IPS DF 6.9 (cell line): ENCODE measurements around the gene LTB4R.
A peak's percentile ranks its signal among the peaks of the same experiment; 100 is the strongest.

Source experiments
- DNase-seq: peaks from one replicate; pipeline ENCODE4 v3.0.0-alpha.2; 2013; ENCODE audit warnings: low read depth, low spot score
- H3K27ac ChIP-seq: one replicate; pipeline ENCODE4 v1.5.1; 2013; ENCODE audit warnings: low read length, control low read depth
- H3K27me3 ChIP-seq: 2 replicates; pipeline ENCODE4 v1.6.1; 2013; ENCODE audit warnings: mild to moderate bottlenecking, low read length; ENCODE audit not compliant: control insufficient read depth, insufficient read depth
- H3K36me3 ChIP-seq: 2 replicates; pipeline ENCODE4 v1.6.1; 2013; ENCODE audit warnings: low read length; ENCODE audit not compliant: control insufficient read depth, insufficient read depth
- H3K4me1 ChIP-seq: 2 replicates; pipeline ENCODE4 v1.6.1; 2013; ENCODE audit warnings: low read length; ENCODE audit not compliant: control insufficient read depth, insufficient read depth
- H3K4me3 ChIP-seq: 2 replicates; pipeline ENCODE4 v1.5.1; 2013; ENCODE audit warnings: mild to moderate bottlenecking, low read length
- H3K9me3 ChIP-seq: 2 replicates; pipeline ENCODE4 v1.6.1; 2013; ENCODE audit warnings: low read length, inconsistent platforms; ENCODE audit not compliant: control insufficient read depth, insufficient read depth
- WGBS: extraction: QIAGEN DNeasy Blood & Tissue Kit; methylation state at CpG from one replicate; pipeline ENCODE4 v1.1.7; 2013; ENCODE audit warnings: mixed read lengths, missing lambda C conversion rate; ENCODE audit not compliant: insufficient read length, insufficient coverage; 5-methylcytosine and 5-hydroxymethylcytosine counted together

LTB4R gene

DNA sequence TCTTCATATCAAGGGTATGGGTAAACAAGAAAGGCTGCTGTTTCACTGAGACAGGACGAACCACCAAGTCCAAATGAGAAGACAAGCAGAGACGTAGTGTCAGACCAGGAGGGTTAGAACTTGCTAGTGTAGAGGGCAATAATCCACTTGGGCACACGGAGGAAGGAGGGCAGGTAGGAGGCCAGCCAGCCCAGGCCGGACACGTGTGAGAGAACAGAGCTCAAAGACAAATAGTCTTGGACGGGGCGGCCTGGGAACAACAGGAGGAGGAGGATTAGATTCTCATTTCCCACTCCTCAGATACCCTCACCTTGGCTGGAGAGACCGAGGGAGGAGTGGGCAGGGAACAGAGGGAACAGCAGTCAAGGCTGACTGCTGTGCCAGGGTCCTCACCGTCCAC, 20.6 kb upstream of the LTB4R start:
- WGBS: no CpG with 5 or more reads among the region's 9 CpGs
- H3K9me3 ChIP-seq: no peaks in the 10 kb centered on the region
- no peak overlapping the region for H3K4me3 ChIP-seq
- H3K36me3 ChIP-seq: 0 out of 2 replicates have a peak, but pooled peaks cover 2% of the 10 kb centered on the region
- no peaks in the 10 kb centered on the region for H3K27me3 ChIP-seq
- no peak overlapping the region for H3K27ac ChIP-seq
- no peaks in the 10 kb centered on the region for H3K4me1 ChIP-seq
- no peak for DNase-seq

DNA sequence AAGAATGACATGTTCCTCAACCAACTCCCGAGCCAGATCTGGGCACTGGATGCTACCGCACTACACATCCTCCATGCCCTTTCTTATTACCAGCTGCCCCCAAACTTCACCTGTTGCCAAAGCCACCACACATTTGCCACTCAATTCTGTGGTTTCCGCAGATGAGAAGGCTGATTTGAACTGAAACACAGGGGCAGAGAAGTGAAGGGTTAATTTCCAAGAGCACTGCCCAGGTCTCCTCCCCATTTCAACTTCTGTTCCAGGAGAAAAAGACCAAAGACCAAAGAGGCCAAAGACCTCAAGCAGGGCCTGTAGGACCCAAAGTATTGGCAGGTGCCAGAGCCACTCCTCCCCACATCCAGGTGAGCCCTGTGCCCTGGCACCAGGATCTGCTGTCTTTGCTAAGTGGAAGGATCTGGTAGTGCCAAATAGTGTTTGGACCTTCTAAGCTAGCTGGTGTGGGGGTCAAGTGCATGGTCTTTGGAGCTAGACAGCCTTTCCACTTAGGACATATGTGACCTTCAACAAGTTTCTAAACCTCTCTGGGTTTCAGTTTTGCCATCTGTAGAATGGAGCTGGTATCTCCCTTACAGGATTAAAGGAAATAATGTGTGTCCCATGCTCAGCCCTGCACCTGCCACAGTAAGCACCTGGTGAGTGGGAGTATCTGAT, 19.7 kb upstream of the LTB4R start:
- no peak for DNase-seq
- H3K4me3 ChIP-seq: no peak overlapping the region
- no peak overlapping the region for H3K27ac ChIP-seq
- H3K4me1 ChIP-seq: no peaks in the 10 kb centered on the region
- no CpG with 5 or more reads among the region's 3 CpGs for WGBS
- H3K27me3 ChIP-seq: no peaks in the 10 kb centered on the region
- 0 out of 2 replicates have a peak, but pooled peaks cover 2% of the 10 kb centered on the region for H3K36me3 ChIP-seq
- H3K9me3 ChIP-seq: no peaks in the 10 kb centered on the region

DNA sequence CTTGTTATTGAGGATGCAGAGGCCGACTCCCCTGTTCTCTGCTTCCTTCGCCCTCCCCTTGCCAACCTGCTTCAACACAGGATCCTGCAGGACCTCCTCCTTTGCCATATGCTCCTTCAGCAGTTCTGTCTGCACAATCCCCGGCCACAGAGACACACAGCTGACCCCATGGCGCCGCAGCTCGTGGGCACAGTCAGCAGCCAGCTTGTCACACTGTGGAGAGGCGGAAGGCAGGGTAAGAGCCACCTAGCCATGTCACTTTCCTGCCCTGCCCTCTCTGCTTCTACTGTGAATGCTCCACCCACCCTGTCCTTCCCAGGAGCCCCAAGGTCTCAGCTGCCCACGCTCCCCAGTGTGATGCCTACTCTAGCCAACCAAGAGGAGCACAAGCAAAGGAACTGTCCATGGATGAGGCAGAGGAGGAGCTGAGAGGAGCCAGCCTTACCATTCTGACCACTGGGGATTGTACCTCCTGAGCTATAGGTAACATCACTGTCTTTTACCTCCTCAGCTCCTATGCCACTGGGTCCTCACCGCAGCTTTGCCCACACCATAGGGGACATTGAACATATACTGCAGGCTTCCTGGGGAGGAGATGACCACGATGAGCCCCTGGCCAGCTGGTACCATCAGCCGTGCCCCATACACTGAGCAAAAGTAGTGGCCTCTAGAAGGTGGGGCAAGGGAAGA, 19.0 kb upstream of the LTB4R start:
- no peak overlapping the region for H3K27ac ChIP-seq
- no peaks in the 10 kb centered on the region for H3K27me3 ChIP-seq
- H3K9me3 ChIP-seq: no peaks in the 10 kb centered on the region
- DNase-seq: no peak
- no peak overlapping the region for H3K4me3 ChIP-seq
- no CpG with 5 or more reads among the region's 11 CpGs for WGBS
- 0 out of 2 replicates have a peak, but pooled peaks cover 2% of the 10 kb centered on the region for H3K36me3 ChIP-seq
- H3K4me1 ChIP-seq: no peaks in the 10 kb centered on the region

DNA sequence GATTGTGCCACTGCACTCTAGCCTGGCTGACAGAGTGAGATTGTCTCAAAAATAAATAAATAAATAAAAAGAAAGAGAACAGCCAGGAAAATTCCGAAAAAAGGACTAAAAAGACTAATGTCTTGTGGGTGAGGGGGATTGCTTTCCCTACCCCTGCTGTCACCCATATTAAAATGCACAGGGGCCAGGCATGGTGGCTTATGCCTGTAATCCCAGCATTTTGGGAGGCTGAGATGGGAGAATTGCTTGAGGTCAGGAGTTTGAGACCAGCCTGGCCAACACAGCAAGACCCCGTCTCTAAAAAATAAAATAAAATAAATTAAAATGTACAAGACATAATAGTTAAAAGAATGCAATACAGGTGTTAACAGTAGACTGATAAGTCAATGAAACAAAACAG, 17.8 kb upstream of the LTB4R start:
- H3K4me1 ChIP-seq: no peaks in the 10 kb centered on the region
- H3K27ac ChIP-seq: no peak overlapping the region
- WGBS: no CpG with 5 or more reads among the region's 2 CpGs
- no peaks in the 10 kb centered on the region for H3K9me3 ChIP-seq
- no peaks in the 10 kb centered on the region for H3K27me3 ChIP-seq
- no peak for DNase-seq
- 0 out of 2 replicates have a peak, but pooled peaks cover 2% of the 10 kb centered on the region for H3K36me3 ChIP-seq
- H3K4me3 ChIP-seq: no peak overlapping the region

DNA sequence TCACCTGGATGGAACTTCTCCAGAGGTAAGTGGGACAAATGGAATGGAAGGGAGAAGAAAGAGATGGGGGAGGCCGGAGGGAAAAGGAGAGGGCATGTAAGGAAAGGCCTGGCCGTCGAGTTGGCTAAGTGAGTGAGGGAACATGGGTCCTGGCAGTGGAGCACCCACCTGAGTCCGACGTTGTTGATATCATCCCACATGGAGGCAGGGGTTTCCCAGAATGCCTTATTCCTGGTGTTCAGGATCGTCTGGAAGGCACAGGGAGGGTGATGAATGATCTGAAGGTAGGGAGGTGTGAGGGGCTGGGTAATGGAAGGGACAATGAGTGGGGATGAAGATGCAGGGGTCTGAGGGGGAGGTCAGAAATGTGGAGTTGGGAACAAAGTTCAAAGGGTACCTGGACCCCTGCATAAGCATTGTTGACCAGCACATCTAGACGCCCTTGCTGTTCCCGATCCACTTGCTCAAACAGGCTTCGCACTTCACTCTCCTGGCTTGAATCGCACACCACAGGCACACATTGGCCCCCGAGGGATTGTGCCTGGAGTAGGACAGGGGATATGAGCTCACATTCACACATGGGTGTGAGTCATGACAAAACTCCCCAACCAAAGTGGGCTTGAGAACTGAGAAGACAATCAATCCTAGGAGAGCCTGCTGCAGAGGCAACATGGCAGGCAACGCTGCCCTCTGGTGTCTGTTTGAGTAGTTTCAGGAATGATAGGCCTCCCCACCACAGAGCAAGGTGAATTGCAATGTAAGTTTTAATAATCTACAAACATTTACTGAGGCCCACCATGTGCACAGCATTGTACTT, 14.8 kb upstream of the LTB4R start:
- WGBS: no CpG with 5 or more reads among the region's 12 CpGs
- Histone ChIP-seq H3K36me3 (peaks cover 1% of the 10 kb centered on the region; the same call in 1 of the 2 replicates), H3K4me3 (no peak overlapping the region), H3K9me3 (no peaks in the 10 kb centered on the region), H3K4me1 (no peaks in the 10 kb centered on the region), H3K27me3 (no peaks in the 10 kb centered on the region), H3K27ac (no peak overlapping the region)
- DNase-seq: no peak

DNA sequence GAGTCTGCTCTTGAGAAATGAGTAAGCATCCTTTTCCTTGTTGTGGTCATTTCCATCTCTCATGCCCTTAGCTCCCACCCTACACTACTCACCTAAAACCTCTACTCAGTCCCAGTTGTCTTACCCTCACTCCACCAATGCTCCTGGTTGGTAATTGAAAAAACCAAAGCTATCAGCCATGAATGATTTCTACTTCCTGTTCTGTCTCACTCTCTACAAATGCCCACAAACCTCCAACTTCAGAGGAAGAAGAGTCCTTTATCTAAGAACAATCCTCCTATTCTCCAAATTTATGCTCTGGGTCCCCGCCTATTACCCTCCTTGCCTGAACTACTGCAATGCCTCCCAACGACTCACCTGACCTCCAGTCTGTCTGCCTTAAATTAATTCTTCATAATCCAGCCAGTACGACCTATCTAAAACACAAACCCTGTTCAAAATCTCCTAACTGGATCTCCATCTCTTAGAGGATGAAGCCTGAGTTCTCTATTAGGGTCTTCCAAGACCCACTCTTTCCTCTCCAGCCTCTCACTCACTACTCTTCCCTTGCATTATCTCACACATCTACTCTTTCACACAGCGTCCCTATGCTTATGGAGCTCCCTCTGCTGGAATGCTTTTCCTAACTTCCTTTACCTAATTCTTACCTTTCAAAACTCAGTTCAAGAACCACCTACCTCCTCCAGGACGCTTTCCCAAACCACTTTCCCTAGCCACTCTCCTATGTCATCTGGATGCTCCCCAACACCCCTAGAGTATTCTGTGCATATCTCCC, 13.9 kb upstream of the LTB4R start:
- Histone ChIP-seq H3K36me3 (peaks cover 9% of the 10 kb centered on the region; the same call in 1 of the 2 replicates), H3K27ac (no peak overlapping the region), H3K4me3 (no peak overlapping the region), H3K9me3 (no peaks in the 10 kb centered on the region), H3K4me1 (no peaks in the 10 kb centered on the region), H3K27me3 (no peaks in the 10 kb centered on the region)
- WGBS: no CpG with 5 or more reads among the region's 5 CpGs
- DNase-seq: no peak

DNA sequence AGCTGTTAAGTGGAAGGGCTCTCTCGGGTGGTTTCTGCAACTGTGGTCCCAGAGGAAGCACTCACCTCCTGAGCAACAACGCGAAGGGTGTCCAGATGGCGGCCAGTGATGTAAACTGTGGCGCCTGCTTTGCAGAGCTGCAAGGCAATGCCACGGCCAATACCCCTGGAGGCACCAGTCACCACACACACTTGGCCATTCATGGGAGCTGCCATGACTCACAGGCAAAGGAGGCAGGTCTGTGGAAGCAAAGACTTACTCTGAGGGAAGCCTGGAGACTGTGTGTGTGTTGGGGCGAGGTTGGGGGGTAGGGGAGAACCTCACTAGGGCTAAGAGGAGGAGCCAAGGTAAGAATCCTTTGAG, 12.4 kb upstream of the LTB4R start:
- H3K27me3 ChIP-seq: no peaks in the 10 kb centered on the region
- no peak overlapping the region for H3K27ac ChIP-seq
- H3K4me1 ChIP-seq: no peaks in the 10 kb centered on the region
- H3K4me3 ChIP-seq: peak overlapping the region; percentile 81; the same call in 1 of the 2 replicates
- H3K9me3 ChIP-seq: no peaks in the 10 kb centered on the region
- no peak for DNase-seq
- WGBS: no CpG with 5 or more reads among the region's 7 CpGs
- peaks cover 13% of the 10 kb centered on the region for H3K36me3 ChIP-seq

DNA sequence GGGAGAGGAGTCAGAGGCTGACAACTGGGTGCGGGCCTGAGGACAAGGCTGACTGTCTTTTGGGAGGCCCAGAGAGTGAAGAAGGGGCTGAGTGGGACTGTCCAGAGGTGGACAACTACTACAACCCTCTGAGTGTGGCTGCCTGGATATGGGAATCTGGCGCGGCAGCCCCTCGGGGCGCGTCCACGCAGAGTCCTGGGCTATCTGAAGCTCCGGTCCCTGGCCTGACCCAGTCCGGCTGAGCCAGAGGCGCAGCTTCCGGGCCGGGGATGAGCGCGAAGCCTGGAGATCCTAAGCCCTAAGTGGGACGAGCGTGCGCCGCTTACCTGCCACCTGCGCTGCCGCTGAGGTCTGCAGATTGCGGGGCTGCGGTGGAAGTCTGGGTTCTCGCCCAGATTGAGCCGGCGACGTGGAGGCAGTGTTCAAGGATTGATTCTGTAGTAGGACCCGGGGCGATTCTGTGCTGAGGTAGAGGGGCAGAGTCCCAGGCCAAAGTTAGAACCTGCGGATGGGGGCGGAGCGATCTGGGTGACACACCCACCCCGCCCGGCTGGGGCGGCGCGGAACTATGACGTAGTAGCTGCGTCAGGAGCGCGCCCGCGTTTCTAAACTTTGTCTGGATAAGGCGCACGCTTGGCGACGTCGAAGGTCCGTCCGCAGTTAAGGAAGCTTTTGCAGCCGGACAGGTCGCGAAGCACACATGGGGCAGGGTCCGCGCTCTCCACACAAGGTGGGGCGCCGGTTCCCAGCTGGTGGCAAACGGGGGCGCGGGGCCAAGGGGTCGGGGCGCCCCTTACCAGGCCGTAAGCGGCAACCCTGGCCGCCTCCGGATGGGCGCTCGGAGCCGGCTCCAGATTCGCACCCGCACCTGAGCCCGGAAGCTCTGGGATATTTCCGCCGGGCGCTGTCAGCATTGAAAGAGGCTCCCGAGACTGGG, 11.8 kb upstream of the LTB4R start, which contains the start of the genes DHRS1 and NOP9:
Gene DHRS1 (minus strand): TSS at position 526 of the 937 bp plus-strand sequence. CDS start 674 bp downstream, outside the sequence.
Gene NOP9 (plus strand): TSS at position 596 of the 937 bp plus-strand sequence. CDS start 105 bp downstream, at position 701.
- Histone ChIP-seq H3K4me1 (no peaks in the 10 kb centered on the region), H3K4me3 (peak within 1 kb of the TSS; percentile 81), H3K27me3 (no peaks in the 10 kb centered on the region), H3K27ac (no peak within 1 kb of the TSS), H3K36me3 (peaks cover 20% of the 10 kb centered on the region), H3K9me3 (no peaks in the 10 kb centered on the region)
- WGBS: no CpG with 5 or more reads among the region's 75 CpGs
- DNase-seq: no peak

DNA sequence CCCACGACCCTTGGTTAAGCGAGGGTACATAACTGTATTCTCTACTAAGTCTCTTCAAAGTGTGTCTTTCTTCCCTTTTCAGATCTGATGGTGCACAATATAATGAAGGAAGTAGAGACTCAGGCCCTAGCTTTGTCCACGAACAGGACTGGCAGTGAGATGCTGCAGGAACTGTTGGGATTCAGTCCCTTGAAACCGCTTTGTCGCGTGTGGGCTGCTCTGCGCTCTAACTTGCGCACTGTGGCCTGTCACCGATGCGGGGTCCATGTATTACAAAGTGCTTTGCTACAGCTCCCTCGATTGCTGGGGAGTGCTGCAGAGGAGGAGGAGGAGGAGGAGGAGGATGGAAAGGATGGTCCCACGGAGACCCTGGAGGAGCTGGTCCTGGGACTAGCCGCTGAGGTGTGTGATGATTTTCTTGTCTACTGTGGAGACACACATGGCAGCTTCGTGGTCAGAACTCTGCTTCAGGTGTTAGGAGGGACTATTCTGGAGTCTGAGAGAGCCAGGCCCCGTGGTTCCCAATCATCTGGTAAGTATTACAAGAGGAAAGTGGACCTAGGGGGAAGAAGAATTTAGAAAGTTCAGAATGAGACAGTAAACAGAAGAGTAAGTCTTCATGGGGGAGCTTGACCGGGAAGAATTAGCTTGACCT, 10.8 kb upstream of the LTB4R start:
- no peak overlapping the region for H3K27ac ChIP-seq
- H3K36me3 ChIP-seq: peaks cover 22% of the 10 kb centered on the region
- H3K4me3 ChIP-seq: peak overlapping the region; percentile 81
- H3K27me3 ChIP-seq: no peaks in the 10 kb centered on the region
- DNase-seq: no peak
- no peaks in the 10 kb centered on the region for H3K4me1 ChIP-seq
- H3K9me3 ChIP-seq: no peaks in the 10 kb centered on the region
- no CpG with 5 or more reads among the region's 16 CpGs for WGBS
